Measurements from ENCODE around the gene LILRB1. TPM values are rescaled to one million over a fixed set of nuclear protein-coding genes. Genes with fewer than 3 reads are reported as not detected.
"Not testable (repeated sequence)": the region's sequence is repeated elsewhere in the genome, so short reads cannot be mapped to it uniquely, and the experiment has no call there.

LILRB1 gene
- total RNA-seq, 1 experiment from 2014 or later, result not detected

GRCh38 chr19:54626757-54627156 is 3.5 kb upstream of the LILRB1 start:
- peaks cover 78% of the 10 kb centered on the region for H3K27me3 Mint-ChIP-seq (ENCODE audit: unreplicated experiment)
- H3K9me3 Mint-ChIP-seq (ENCODE audit: low read depth, unreplicated experiment), result no peaks in the 10 kb centered on the region
- intact Hi-C loops (cut with micrococcal nuclease; ENCODE audit: unreplicated experiment), result no loop called here
- H3K4me1 Mint-ChIP-seq (ENCODE audit: low read depth, unreplicated experiment), result peaks cover 7% of the 10 kb centered on the region
- CTCF ChIA-PET, result no interaction called here
- no peaks in the 10 kb centered on the region for H3K36me3 Mint-ChIP-seq (ENCODE audit: insufficient read depth, unreplicated experiment)
- no peak for DNase-seq
- TF ChIP-seq, protein P1, sequence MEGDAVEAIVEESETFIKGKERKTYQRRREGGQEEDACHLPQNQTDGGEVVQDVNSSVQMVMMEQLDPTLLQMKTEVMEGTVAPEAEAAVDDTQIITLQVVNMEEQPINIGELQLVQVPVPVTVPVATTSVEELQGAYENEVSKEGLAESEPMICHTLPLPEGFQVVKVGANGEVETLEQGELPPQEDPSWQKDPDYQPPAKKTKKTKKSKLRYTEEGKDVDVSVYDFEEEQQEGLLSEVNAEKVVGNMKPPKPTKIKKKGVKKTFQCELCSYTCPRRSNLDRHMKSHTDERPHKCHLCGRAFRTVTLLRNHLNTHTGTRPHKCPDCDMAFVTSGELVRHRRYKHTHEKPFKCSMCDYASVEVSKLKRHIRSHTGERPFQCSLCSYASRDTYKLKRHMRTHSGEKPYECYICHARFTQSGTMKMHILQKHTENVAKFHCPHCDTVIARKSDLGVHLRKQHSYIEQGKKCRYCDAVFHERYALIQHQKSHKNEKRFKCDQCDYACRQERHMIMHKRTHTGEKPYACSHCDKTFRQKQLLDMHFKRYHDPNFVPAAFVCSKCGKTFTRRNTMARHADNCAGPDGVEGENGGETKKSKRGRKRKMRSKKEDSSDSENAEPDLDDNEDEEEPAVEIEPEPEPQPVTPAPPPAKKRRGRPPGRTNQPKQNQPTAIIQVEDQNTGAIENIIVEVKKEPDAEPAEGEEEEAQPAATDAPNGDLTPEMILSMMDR (IDR thresholded peaks at IDR 0.05; ENCODE audit: unreplicated experiment), result no peak
- no peak overlapping the region for H3K4me3 Mint-ChIP-seq (ENCODE audit: low read depth, unreplicated experiment)
- H3K27ac Mint-ChIP-seq (ENCODE audit: unreplicated experiment), result no peak overlapping the region
- BruUV-seq (replicated peaks), result no TSS peak

DNA sequence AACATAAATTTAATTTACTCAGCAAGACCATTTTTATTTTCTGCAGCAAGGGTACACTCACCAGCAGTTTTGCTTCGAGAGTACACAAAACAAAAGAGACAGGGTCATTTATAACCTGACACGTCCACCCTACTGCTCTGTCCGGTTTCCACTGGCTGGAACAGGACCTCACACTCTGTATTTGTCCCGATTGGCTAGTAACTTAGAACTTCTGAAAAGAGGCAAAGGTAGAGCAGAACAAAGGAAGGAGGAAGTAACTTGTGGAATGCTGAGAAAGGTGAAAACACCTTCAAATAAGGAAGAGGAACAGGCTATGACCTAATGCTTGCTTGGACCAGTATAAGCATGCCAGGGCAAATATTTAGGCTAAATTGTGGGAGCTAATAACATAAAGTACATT is 2.4 kb upstream of the LILRB1 start:
- peaks cover 78% of the 10 kb centered on the region for H3K27me3 Mint-ChIP-seq (ENCODE audit: unreplicated experiment)
- H3K27ac Mint-ChIP-seq (ENCODE audit: unreplicated experiment); BruUV-seq (replicated peaks); H3K36me3 Mint-ChIP-seq (ENCODE audit: insufficient read depth, unreplicated experiment); H3K4me1 Mint-ChIP-seq (ENCODE audit: low read depth, unreplicated experiment); H3K9me3 Mint-ChIP-seq (ENCODE audit: low read depth, unreplicated experiment); H3K4me3 Mint-ChIP-seq (ENCODE audit: low read depth, unreplicated experiment); intact Hi-C loops (cut with micrococcal nuclease; ENCODE audit: unreplicated experiment); CTCF ChIA-PET: not testable (repeated sequence)
- DNase-seq, result peak; percentile 17

DNA sequence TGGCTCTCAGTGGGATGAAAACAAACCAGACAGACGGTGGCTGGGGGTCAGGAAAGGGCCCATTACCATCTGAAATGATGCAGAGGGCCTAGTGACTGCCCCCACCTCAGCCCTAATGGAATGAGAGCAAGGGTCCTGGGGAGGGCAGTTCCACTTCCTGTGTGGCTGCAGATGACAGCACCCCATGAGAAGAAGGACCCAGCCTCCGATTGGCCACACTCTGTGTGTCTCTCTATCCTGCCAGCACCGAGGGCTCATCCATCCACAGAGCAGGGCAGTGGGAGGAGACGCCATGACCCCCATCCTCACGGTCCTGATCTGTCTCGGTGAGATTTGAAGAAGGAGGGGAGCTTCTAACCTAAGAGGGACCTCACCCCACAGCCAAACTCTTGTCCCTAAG is 498 bp downstream of the LILRB1 start:
- intact Hi-C loops (cut with micrococcal nuclease; ENCODE audit: unreplicated experiment), result no loop called here
- Mint-ChIP-seq H3K27me3 (ENCODE audit: unreplicated experiment) (peaks cover 77% of the 10 kb centered on the region), H3K36me3 (ENCODE audit: insufficient read depth, unreplicated experiment) (no peaks in the 10 kb centered on the region), H3K27ac (ENCODE audit: unreplicated experiment) (no peak overlapping the region), H3K4me3 (ENCODE audit: low read depth, unreplicated experiment) (no peak overlapping the region), H3K4me1 (ENCODE audit: low read depth, unreplicated experiment) (peaks cover 7% of the 10 kb centered on the region), H3K9me3 (ENCODE audit: low read depth, unreplicated experiment) (no peaks in the 10 kb centered on the region)
- CTCF ChIA-PET, result no interaction called here
- DNase-seq, result no peak
- no TSS peak for BruUV-seq (replicated peaks)
- TF ChIP-seq, protein P1 (IDR thresholded peaks at IDR 0.05; ENCODE audit: unreplicated experiment), result no peak

- H3K27ac Mint-ChIP-seq (ENCODE audit: unreplicated experiment); intact Hi-C loops (cut with micrococcal nuclease; ENCODE audit: unreplicated experiment); CTCF ChIA-PET; H3K4me1 Mint-ChIP-seq (ENCODE audit: low read depth, unreplicated experiment); DNase-seq; H3K9me3 Mint-ChIP-seq (ENCODE audit: low read depth, unreplicated experiment); H3K36me3 Mint-ChIP-seq (ENCODE audit: insufficient read depth, unreplicated experiment); BruUV-seq (replicated peaks); H3K4me3 Mint-ChIP-seq (ENCODE audit: low read depth, unreplicated experiment): not testable (repeated sequence)
- peaks cover 78% of the 10 kb centered on the region for H3K27me3 Mint-ChIP-seq (ENCODE audit: unreplicated experiment)
Measured at GRCh38 chr19:54631489-54632337, 1.4 kb downstream of the LILRB1 start.

GRCh38 chr19:54632517-54632916 is 2.2 kb downstream of the LILRB1 start:
- CTCF ChIA-PET, result interaction anchor here (1.0 kb wide), 1 partner anchor 151 kb away, joined by 3 read pairs; no protein-coding TSS in a partner anchor
- intact Hi-C loops (cut with micrococcal nuclease; ENCODE audit: unreplicated experiment); H3K4me3 Mint-ChIP-seq (ENCODE audit: low read depth, unreplicated experiment); H3K4me1 Mint-ChIP-seq (ENCODE audit: low read depth, unreplicated experiment); DNase-seq; H3K27ac Mint-ChIP-seq (ENCODE audit: unreplicated experiment); H3K36me3 Mint-ChIP-seq (ENCODE audit: insufficient read depth, unreplicated experiment); BruUV-seq (replicated peaks); H3K9me3 Mint-ChIP-seq (ENCODE audit: low read depth, unreplicated experiment): not testable (repeated sequence)
- peaks cover 78% of the 10 kb centered on the region for H3K27me3 Mint-ChIP-seq (ENCODE audit: unreplicated experiment)

GRCh38 chr19:54633401-54633800 is 3.1 kb downstream of the LILRB1 start:
- H3K9me3 Mint-ChIP-seq (ENCODE audit: low read depth, unreplicated experiment), result no peaks in the 10 kb centered on the region
- CTCF ChIA-PET, result interaction anchor here (0.6 to 1.1 kb wide), 3 partner anchors 14 to 152 kb away, joined by 3 read pairs; no protein-coding TSS in a partner anchor

GRCh38 chr19:54636081-54636480 is 5.8 kb downstream of the LILRB1 start:
- H3K36me3 Mint-ChIP-seq (ENCODE audit: insufficient read depth, unreplicated experiment); H3K4me1 Mint-ChIP-seq (ENCODE audit: low read depth, unreplicated experiment); H3K27ac Mint-ChIP-seq (ENCODE audit: unreplicated experiment); BruUV-seq (replicated peaks); H3K9me3 Mint-ChIP-seq (ENCODE audit: low read depth, unreplicated experiment); intact Hi-C loops (cut with micrococcal nuclease; ENCODE audit: unreplicated experiment); CTCF ChIA-PET; DNase-seq; H3K4me3 Mint-ChIP-seq (ENCODE audit: low read depth, unreplicated experiment): not testable (repeated sequence)
- H3K27me3 Mint-ChIP-seq (ENCODE audit: unreplicated experiment), result peaks cover 81% of the 10 kb centered on the region

More at GRCh38 chr19:54633401-54633800, 3.1 kb downstream of the LILRB1 start:
- no TSS peak for BruUV-seq (replicated peaks)
- intact Hi-C loops (cut with micrococcal nuclease; ENCODE audit: unreplicated experiment), result no loop called here
- no peak overlapping the region for H3K27ac Mint-ChIP-seq (ENCODE audit: unreplicated experiment)
- H3K27me3 Mint-ChIP-seq (ENCODE audit: unreplicated experiment), result peaks cover 81% of the 10 kb centered on the region
- no peak for DNase-seq
- H3K4me1 Mint-ChIP-seq (ENCODE audit: low read depth, unreplicated experiment), result no peaks in the 10 kb centered on the region
- no peaks in the 10 kb centered on the region for H3K36me3 Mint-ChIP-seq (ENCODE audit: insufficient read depth, unreplicated experiment)
- H3K4me3 Mint-ChIP-seq (ENCODE audit: low read depth, unreplicated experiment), result no peak overlapping the region
- TF ChIP-seq, protein P1 (IDR thresholded peaks at IDR 0.05; ENCODE audit: unreplicated experiment), result no peak

Measured in Calu3 (cell line).